Right lobe of liver (tissue), 4 donors: ENCODE results near the gene DZIP1L.

Experiments used
- CTCF ChIP-seq, 4 donors: fragments of 200-600 bp in 3 of 4; fragments of 450-650 bp in 1 of 4; IDR thresholded peaks; one replicate each; pipeline versions ENCODE4 v1.5.1 to v1.8.0; 2016 to 2022; ENCODE audit warnings: antibody characterized with exemption in 4 of 4, mild to moderate bottlenecking in 2 of 4
- POLR2A ChIP-seq: fragments of 450-650 bp; IDR thresholded peaks from one replicate; pipeline ENCODE4 v1.6.1; 2017; ENCODE audit warnings: antibody characterized with exemption, mild to moderate bottlenecking
- donor health status: DM: no; HTN: no; CAD: no.
- donor health status: DM: no; HTN: no; CAD: no.
- donor health status: DM: no; HTN: yes; CAD: no.

- TF ChIP-seq CTCF (IDR thresholded peaks at IDR 0.05) (no peak), POLR2A (no peak)
Measured at GRCh38 chr3:138033202-138033691, 82.2 kb downstream of the DZIP1L start.
